GM12873 (cell line): ENCODE data around the gene UBE4A.

Experiments
- TF ChIP-seq, protein P1 (sequence below): IDR thresholded peaks from 2 replicates; pipeline ENCODE4 v1.5.1; 2012; ENCODE audit warnings: low read depth, mild to moderate bottlenecking, moderate library complexity, low read length, control low read depth; ENCODE audit not compliant: insufficient read depth; ENCODE audit errors: missing control alignments

Gene UBE4A

DNA sequence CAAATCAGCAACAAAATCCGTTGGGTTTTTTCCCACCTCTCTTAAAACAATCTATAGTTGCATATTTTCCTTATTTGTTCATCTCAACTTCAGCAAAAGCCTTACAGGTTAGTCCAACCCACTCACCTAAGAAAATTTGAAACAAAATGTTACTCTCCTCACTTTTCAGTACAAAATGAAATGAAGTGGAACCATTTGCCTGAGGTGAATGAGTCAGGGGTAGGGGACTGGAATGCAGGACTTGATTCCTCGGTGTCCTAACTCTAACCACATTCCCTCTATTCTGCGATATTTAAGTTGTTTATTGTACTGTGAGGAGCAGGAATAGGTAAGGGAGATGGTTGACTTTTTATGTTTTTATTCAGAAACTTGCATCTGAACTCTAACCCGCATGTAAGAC lies 58.4 kb downstream of the UBE4A start:
- TF ChIP-seq, protein P1, sequence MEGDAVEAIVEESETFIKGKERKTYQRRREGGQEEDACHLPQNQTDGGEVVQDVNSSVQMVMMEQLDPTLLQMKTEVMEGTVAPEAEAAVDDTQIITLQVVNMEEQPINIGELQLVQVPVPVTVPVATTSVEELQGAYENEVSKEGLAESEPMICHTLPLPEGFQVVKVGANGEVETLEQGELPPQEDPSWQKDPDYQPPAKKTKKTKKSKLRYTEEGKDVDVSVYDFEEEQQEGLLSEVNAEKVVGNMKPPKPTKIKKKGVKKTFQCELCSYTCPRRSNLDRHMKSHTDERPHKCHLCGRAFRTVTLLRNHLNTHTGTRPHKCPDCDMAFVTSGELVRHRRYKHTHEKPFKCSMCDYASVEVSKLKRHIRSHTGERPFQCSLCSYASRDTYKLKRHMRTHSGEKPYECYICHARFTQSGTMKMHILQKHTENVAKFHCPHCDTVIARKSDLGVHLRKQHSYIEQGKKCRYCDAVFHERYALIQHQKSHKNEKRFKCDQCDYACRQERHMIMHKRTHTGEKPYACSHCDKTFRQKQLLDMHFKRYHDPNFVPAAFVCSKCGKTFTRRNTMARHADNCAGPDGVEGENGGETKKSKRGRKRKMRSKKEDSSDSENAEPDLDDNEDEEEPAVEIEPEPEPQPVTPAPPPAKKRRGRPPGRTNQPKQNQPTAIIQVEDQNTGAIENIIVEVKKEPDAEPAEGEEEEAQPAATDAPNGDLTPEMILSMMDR, result no peak

DNA sequence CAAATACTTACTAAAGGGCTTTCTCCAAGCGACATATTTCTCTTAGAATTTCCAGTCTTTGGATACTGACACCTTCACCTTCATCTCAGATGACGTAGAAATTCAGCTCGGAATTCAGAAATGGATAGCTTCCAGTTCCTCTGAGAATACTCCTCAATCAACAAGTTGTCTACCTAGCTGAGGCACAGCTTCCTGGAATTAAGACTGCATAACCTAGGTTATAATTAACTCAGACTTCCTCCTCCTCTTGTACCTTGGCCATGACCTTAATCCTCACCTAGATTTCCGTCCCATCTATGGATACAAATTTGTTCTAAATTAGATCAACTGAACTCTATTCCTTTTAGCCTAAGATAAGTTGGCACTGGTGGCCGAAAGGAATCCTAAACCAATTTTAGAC lies 59.4 kb downstream of the UBE4A start:
- TF ChIP-seq, protein P1, result no peak

- TF ChIP-seq, protein P1, result no peak
These were observed 68.3 kb downstream of the UBE4A start for GRCh38 chr11:118427707-118428106.

GRCh38 chr11:118430956-118431355 lies 71.6 kb downstream of the UBE4A start:
- TF ChIP-seq, protein P1, result peak; percentile 8

DNA sequence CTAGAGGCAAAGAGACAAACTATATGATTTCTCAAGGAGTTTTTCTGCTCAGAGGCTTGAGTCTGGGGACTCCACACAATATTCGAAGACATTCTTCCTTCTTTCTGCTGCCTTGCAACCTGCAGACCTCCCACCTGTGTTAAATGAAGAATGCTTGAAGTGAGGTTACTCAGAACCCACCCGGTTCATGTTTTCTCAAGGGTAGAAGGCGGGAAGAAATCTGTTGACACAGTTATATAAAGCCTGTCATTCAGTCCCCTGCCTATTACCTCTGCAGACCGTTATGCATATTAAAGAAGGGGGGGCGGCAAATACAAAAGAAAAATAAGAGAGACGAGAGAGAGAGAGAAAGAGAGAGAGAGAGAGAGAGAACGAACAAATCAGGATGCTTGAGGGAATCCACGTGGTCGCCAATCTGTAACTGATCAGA lies 74.7 kb downstream of the UBE4A start:
- TF ChIP-seq, protein P1, result no peak

DNA sequence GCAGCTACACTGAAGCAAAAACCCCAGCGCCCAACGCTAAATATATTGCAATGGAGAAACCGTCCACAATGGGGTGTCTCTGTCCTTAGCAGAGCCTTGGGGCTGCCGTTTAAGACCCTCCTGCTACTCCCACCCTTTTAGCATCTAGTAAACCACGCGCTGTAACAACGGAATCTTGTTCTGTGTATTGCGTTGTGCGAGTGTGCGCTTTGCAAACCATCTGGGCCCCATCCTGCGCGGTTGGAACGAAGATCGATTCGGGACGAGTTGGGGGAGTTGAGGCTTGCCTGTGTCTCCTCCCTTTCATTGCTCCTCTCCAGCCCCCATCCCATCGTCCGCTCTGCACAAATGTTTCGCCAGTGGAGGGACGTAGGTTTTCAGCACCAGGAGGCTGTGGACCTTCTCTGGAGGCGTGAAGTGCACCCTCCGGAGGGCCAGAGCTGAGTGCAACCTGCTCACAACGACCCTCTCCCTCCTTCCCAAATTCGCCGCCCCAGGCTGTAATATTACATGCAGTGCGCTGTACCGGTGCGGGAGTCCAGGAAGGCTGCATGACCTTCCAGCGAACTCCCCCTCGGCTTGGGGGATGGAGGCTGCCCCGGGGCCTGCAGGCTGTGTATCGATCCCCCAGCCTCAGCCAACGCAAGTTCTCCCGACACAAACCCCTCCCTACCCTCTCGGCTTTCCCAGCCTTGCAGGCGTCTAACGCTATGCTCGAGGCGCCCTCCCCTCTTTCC lies 75.3 kb downstream of the UBE4A start:
- TF ChIP-seq, protein P1, result peak; percentile 10

- TF ChIP-seq, protein P1, result no peak
These were observed 76.0 kb downstream of the UBE4A start for GRCh38 chr11:118435290-118435892.
